ENCODE data around the gene MAEA. TPM values are rescaled to one million over a fixed set of nuclear protein-coding genes. Genes with fewer than 3 reads are reported as not detected.

The MAEA gene
- polyA plus RNA-seq, 1 donor from 2014 or later, result 67.1 TPM

DNA sequence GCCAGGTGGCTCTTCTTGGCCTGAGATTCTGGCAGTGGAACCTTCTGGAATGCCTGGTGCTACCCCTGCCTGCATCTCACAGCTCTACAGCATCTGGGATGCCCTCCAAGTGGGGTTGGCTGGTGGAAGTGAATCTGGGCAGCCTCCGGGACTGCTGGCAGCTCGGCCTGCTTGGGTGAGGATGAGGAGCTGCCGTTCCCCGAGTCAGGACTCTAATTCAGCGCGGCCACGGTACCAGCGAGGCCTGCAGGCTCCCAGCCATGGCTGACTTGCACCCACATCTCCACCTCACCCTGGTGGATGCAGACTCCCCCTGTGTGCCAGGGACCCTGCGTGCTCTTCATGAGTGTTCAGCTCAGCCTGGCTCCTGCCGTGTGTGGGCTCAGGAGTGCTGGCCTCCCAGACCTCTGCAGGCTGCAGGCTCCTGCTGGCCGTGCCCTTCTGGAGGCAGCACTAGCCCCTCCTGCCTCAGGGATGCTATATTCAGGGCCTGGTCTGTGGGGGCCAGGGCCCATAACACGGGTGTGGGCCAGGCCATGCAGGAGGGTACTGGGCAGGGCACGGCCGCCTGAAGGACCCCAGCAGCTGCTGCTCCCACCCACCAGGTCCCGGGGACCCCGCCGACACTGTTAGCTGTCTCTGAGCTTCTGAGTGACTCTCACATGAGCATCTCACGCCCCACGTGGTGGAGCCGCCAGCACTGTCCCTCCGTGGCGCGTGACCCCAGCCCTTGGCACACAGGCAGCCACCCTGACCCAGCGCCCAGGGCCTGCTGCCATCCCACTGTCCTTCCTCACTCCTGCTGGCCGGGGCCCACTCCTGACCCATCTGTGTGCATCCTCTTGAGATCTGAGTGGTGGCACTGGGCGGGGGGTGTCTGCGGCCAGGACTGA is 67.9 kb downstream of the MAEA start:
- Mint-ChIP-seq H3K27ac (no peak overlapping the region), H3K4me3 (no peak overlapping the region), H3K4me1 (no peaks in the 10 kb centered on the region), H3K9me3 (no peaks in the 10 kb centered on the region), H3K27me3 (no peaks in the 10 kb centered on the region), H3K36me3 (no peaks in the 10 kb centered on the region)

DNA sequence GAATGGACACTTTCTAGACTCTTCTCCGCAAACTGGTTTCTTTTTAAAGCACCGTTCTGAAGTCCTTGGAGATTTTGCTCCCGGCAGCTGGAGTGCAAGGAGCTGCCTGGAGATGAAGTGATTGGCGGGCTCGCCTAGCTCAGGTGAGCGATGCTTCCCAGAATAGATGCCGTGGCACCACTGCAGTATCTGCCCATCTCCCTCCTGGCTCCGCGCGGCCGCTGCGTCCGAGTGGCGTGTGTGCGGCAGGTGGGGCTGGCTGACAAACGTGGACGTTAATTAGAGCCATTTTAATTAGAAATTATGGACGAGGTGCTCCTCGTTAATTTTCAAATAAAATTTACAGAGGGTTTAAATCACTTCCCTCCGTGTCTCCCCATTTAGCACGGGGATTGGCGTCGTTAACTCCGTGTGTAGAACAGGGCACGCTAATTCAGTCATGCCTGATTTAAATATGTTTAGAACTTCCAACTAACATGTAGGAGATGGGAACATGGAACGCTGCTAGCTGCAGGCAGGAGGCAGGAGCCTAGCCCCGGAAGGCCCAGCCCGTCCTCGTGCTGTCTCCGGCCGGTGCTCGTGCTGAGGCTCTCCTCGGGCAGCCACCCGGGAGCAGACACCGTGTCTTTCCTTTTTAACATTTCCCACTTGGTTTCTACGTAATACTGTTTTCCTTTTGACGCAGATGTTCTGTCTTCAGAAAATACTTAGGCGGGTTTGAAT is 68.9 kb downstream of the MAEA start:
- Mint-ChIP-seq H3K4me3 (no peak overlapping the region), H3K27me3 (no peaks in the 10 kb centered on the region), H3K36me3 (no peaks in the 10 kb centered on the region), H3K4me1 (no peaks in the 10 kb centered on the region), H3K27ac (no peak overlapping the region), H3K9me3 (no peaks in the 10 kb centered on the region)

DNA sequence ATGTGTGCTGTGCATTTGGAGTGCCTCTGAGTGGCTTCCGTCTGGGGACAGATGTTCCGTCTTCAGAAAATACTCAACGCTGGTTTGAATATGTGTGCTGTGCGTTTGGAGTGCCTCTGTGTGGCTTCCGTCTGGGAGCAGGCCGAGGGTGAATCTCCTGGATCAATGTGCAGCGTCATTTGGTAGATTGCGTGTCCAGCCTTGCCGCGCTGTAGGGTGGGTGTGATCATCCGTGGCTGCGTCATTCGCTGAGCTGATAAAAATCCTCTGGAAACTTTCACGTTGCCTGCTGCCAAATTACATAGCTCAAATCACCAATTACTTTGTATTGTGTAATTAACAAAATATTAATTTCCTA is 69.4 kb downstream of the MAEA start:
- H3K27ac Mint-ChIP-seq, result no peak overlapping the region
- H3K9me3 Mint-ChIP-seq, result no peaks in the 10 kb centered on the region

DNA sequence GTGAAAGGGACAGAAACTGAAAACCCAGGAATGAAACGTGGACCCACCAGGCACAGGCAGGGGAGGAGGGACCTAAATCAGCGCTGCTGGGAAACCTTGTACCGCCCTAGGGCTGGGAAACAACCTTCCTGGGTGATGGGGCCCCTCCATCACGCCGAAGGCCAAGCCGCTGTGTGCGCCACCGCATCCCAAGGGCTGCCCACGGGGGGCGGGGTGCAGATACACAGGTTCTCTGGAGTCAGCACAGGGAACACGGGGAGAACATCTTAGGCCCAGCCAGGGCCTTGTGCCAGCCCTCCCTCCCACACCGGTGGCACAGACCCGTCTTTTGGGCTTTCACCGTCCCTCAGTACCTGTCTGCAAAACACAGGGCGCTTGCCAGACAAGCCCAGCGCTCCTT is 70.3 kb downstream of the MAEA start:
- Mint-ChIP-seq H3K4me1 (no peaks in the 10 kb centered on the region), H3K27ac (no peak overlapping the region), H3K9me3 (no peaks in the 10 kb centered on the region), H3K27me3 (no peaks in the 10 kb centered on the region), H3K4me3 (no peak overlapping the region), H3K36me3 (no peaks in the 10 kb centered on the region)

More for the DNA sequence above, 69.4 kb downstream of the MAEA start:
- Mint-ChIP-seq H3K4me1 (no peaks in the 10 kb centered on the region), H3K4me3 (no peak overlapping the region), H3K36me3 (no peaks in the 10 kb centered on the region), H3K27me3 (no peaks in the 10 kb centered on the region)

DNA sequence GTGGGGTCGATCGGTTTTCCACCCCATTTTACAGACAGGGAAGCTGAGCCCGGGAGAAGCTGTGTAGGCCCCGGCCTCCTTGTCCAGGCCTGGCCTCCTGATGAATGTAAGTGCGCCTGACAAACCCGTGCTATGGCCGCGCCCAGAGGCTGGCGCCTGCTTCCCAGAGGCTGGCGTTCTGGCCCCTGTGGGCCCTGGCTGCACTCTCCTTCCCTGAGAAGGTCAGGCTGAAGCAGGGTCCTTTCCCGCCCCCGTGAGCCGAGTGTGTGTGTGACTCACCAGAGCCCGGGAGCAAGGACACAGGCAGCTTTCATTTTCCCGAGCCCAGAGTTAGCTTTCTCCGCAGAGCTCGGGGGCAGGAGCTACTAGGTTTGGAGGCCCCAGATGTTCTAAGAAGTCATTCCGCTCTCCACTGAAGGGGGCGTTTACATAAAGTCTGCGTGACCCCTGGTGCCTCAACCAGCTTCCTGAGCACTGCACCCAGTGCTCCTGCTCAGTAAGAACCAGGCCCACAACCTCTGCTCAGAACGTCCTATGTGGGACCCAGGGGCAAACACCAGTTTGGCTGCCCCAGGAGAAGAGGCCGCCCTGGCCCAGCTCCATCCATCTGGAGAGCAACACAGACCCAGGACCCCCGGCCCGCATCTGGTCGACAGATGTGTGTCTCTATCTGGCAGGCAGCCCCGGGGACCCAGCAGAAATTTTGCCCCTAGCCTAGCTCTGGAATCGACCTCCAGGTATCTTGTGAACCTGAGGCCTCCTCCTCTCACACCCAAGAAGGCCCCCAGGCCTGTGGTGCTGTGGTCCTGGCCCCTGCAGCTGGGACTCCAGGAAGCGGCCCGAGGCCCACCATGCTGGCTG is 71.0 kb downstream of the MAEA start:
- H3K36me3 Mint-ChIP-seq, result no peaks in the 10 kb centered on the region
- no peak overlapping the region for H3K4me3 Mint-ChIP-seq
- no peak overlapping the region for H3K27ac Mint-ChIP-seq
- H3K4me1 Mint-ChIP-seq, result no peaks in the 10 kb centered on the region
- H3K9me3 Mint-ChIP-seq, result no peaks in the 10 kb centered on the region
- H3K27me3 Mint-ChIP-seq, result no peaks in the 10 kb centered on the region

DNA sequence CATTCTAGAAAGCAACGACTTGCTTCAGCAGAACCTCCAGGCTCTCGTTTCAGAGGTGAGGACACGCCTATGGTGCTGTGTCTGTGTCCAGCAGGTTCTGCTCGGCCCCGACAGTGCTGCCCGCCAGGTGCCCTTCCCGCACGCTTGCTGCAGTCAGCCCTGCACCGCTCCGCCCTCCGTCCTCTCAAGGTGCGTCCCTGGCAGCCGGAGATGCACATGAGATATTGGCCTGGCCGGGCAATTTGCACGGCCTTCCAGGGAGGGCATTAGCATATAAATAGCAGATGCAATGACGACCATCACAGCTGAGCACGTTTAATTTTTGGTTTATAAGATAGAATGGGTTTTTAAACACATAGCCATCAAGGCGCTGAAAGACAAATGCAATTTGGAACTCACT is 71.7 kb downstream of the MAEA start:
- H3K36me3 Mint-ChIP-seq, result peaks cover under 1% of the 10 kb centered on the region
- H3K27me3 Mint-ChIP-seq, result no peaks in the 10 kb centered on the region
- H3K9me3 Mint-ChIP-seq, result no peaks in the 10 kb centered on the region
- H3K4me1 Mint-ChIP-seq, result no peaks in the 10 kb centered on the region
- H3K27ac Mint-ChIP-seq, result no peak overlapping the region
- no peak overlapping the region for H3K4me3 Mint-ChIP-seq

DNA sequence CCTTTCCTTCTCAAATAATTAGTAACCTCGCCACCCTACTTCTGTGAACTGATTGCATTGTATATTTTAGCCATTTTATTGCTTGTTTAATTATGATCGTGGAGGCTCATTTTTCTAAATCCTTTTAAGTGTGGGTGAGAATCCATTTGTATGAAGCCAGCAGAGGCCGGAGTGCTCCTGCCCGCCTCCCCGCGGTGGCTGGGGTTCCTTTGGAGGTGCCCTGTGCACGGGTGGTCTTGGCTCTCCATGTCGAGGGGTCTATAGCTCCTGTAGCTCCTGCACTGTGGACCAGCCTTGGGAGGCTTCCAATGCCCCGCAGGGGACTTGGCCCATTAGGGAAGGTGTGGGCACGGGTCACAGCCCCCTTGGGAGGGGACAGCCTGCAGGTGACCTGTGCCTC is 72.4 kb downstream of the MAEA start:
- Mint-ChIP-seq H3K36me3 (peaks cover 1% of the 10 kb centered on the region), H3K27me3 (no peaks in the 10 kb centered on the region), H3K27ac (peak overlapping the region in 2 of 3 donors; percentile 10 to 56)

DNA sequence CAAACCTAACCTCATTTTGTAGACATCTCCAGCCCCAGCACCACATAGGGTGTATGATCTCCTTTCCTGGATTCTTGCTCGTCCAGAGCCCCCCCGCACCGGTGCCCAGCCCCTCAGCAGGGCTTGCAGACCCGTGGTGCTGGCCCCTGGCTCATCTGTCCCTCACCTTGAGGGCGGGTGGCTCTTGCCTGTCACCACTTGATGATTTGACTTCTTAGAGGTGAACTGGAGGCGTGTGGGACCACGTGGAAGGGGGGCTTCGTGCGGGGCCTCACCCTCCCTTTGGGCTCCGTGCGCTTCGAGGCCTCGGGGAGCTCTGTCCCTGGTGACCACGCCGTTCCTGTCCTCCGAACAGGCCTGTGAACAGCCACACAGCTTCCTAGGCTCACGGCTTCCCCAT is 72.8 kb downstream of the MAEA start:
- Mint-ChIP-seq H3K9me3 (no peaks in the 10 kb centered on the region), H3K36me3 (peaks cover 1% of the 10 kb centered on the region), H3K27me3 (no peaks in the 10 kb centered on the region), H3K27ac (no peak overlapping the region), H3K4me3 (no peak overlapping the region), H3K4me1 (no peaks in the 10 kb centered on the region)

More for the DNA sequence above, 72.4 kb downstream of the MAEA start:
- H3K4me1 Mint-ChIP-seq, result no peaks in the 10 kb centered on the region
- H3K4me3 Mint-ChIP-seq, result no peak overlapping the region
- no peaks in the 10 kb centered on the region for H3K9me3 Mint-ChIP-seq

DNA sequence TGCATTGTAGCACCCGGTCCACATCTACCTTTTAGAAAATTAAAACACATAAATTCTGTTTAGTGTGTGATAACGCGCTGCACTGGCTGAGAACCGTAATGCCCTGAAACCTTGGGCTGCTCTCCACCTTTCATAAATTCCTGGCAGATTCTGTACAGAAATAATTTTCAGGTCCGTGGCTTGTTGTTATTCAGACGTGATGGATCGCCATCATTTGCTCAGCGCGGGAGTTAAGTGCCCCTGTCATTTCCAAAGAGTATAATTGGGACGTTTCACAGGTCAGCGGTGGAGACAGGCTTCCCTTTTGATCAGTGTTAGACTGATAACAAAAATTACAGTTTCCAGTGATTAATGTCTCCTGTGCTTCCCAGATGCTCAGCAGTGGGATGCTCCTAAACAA is 73.8 kb downstream of the MAEA start:
- Mint-ChIP-seq H3K9me3 (no peaks in the 10 kb centered on the region), H3K4me1 (no peaks in the 10 kb centered on the region), H3K36me3 (peaks cover 1% of the 10 kb centered on the region), H3K4me3 (no peak overlapping the region), H3K27me3 (no peaks in the 10 kb centered on the region), H3K27ac (no peak overlapping the region)

DNA sequence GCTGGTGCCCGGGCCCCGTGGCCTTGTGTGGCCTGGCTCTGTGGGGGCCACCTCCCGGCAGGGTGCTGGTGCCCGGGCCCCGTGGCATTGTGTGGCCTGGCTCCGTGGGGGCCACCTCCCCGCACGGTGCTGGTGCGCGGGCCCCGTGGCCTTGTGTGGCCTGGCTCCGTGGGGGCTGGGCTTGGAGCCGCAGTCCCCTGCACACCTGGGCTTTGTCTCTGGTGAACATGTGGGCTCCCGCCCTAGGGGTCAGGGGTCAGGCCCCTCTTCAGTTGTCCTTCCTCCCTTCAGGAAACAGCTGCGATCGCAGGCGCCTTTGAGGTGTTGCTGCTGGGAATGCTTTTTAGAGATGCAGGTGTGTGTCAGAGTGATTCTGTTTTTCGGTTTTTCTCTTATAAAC is 74.5 kb downstream of the MAEA start:
- Mint-ChIP-seq H3K27ac (no peak overlapping the region), H3K36me3 (peaks cover 1% of the 10 kb centered on the region)

DNA sequence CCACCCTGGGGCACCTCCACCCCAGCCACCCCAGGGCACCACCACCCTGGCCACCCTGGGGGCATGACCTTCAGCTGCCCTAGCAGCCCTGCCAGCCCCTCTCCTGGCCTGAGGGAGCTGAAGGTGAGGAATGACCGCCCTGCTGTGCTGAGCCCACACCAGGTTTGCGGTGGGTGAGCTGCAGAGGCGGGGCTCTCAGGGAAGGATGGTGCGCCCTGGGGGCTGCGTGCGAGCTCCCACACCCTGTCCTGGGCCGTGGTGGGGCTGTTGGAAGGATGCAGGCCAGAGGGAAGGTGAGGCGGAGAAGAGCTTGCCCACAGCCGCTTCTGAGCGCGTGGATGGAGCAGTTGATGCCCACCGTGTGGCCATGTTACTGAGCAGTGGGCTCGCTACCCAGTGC is 75.1 kb downstream of the MAEA start:
- Mint-ChIP-seq H3K27me3 (no peaks in the 10 kb centered on the region), H3K27ac (no peak overlapping the region), H3K36me3 (peaks cover 1% of the 10 kb centered on the region)

More for the DNA sequence above, 74.5 kb downstream of the MAEA start:
- Mint-ChIP-seq H3K9me3 (no peaks in the 10 kb centered on the region), H3K4me3 (no peak overlapping the region), H3K4me1 (no peaks in the 10 kb centered on the region), H3K27me3 (no peaks in the 10 kb centered on the region)

DNA sequence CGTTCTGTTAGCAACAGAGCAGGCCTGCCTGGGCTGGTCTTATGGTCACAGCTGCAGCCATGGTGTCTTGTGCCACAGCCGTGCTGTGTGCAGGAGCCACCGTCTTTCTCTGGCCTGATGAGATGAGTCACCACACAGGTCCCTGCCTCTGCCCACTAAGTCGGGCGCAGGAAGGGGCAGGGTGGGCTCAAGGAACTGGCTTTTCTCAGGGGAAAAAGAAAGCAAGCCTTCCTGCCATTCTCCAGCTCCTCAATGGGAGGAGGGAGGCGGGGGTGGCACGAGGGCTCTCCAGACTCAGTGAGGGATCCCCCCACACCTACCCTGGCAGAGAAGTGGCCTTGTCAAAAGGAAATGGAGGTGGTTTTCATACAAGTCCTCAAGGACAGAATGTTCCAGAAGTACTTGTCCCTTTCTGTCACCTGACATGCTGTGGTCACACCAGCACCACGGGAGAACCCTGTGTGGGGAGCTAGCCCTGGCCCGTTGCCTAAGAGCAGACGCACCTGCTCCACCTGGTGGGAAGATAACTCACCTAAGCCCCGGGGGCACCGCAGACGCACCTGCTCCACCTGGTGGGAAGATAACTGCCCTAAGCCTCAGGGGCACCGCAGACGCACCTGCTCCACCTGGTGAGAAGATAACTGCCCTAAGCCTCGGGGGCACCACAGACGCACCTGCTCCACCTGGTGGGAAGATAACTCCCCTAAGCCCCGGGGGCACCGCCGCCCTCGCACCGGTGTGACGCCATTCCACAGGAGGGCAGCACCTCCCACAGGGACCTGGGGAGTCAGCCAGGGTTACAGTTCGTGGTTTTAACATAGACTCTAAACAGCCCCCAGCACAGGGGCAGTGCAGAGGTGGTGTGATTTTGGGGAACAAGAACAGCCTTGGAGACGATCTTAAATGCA is 75.8 kb downstream of the MAEA start:
- no peaks in the 10 kb centered on the region for H3K9me3 Mint-ChIP-seq
- no peaks in the 10 kb centered on the region for H3K4me1 Mint-ChIP-seq
- H3K4me3 Mint-ChIP-seq, result no peak overlapping the region
- peaks cover 1% of the 10 kb centered on the region for H3K36me3 Mint-ChIP-seq
- H3K27ac Mint-ChIP-seq, result no peak overlapping the region
- H3K27me3 Mint-ChIP-seq, result no peaks in the 10 kb centered on the region

More for the DNA sequence above, 75.1 kb downstream of the MAEA start:
- H3K4me1 Mint-ChIP-seq, result no peaks in the 10 kb centered on the region
- no peaks in the 10 kb centered on the region for H3K9me3 Mint-ChIP-seq
- H3K4me3 Mint-ChIP-seq, result no peak overlapping the region

DNA sequence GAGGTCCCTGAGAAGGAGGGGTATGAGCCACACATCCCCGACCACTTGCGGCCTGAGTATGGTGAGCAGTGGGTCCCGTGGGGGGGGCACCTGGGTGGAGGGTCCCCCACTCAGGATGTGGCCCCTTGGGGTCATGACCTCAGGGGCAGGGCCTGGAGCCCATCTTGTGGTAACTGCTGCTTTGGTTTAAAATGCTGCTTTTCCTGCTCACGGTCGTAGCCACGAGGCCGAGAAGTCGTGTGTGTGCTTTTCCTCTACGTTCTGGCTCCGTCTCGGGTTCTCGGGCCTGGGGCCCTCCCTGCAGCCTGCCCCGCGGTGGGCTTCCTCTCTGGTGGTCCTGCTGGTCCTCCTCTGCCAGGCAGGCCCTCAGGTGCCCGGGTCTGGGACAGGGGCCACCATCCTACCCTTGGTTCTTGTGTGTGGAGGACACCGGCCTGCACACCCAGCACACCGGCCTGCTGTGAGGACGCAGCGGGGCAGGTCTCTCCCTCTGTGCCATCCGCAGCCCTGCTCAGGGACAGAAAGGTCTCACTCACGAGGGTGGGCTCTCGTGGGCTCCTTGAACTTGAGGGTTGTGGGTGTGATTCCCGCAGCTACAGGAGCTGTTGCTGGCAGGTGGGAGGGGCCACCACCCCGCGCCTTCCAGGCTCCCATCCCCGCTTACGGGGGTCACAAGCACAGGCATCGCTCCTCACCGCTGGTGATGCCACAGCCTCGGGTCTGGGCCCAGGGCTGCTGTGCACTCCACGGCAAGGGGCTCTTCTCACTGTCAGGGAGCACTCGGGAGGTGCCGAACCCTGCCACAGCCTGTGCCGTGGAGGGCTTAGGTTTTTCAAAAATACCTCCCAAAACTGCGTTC is 76.9 kb downstream of the MAEA start:
- Mint-ChIP-seq H3K27ac (no peak overlapping the region), H3K9me3 (no peaks in the 10 kb centered on the region), H3K36me3 (peaks cover 4% of the 10 kb centered on the region), H3K4me3 (no peak overlapping the region), H3K27me3 (no peaks in the 10 kb centered on the region), H3K4me1 (no peaks in the 10 kb centered on the region)

Measured in IgD-negative memory B cell (primary cell).